Epidermal melanocyte (primary cell): ENCODE measurements around the gene RHOG.
"Not testable (repeated sequence)": the region's sequence is repeated elsewhere in the genome, so short reads cannot be mapped to it uniquely, and the experiment has no call there.

Experiments used
- DNase-seq: peaks from one replicate; pipeline ENCODE4 v3.0.0; 2011; ENCODE audit warnings: low spot score; ENCODE audit not compliant: insufficient read length

RHOG gene

GRCh38 chr11:3810446-3810845 is 30.3 kb downstream of the RHOG start:
- no peak for DNase-seq

DNA sequence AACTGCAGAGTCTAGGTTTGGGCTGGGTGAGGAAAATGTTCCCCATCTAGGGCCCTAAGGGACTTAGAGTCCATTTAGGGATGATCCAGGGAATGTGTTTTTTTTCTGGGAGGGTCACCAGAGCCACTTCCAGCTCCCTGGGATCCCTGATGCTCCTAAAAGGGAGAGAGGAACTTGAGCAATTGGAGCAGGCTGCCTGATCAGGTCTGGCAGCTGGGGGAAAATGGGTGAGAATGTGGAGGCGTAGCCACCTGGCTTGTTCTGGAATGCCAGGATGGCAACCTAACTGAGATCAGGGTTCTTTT is 31.2 kb downstream of the RHOG start:
- DNase-seq: no peak

DNA sequence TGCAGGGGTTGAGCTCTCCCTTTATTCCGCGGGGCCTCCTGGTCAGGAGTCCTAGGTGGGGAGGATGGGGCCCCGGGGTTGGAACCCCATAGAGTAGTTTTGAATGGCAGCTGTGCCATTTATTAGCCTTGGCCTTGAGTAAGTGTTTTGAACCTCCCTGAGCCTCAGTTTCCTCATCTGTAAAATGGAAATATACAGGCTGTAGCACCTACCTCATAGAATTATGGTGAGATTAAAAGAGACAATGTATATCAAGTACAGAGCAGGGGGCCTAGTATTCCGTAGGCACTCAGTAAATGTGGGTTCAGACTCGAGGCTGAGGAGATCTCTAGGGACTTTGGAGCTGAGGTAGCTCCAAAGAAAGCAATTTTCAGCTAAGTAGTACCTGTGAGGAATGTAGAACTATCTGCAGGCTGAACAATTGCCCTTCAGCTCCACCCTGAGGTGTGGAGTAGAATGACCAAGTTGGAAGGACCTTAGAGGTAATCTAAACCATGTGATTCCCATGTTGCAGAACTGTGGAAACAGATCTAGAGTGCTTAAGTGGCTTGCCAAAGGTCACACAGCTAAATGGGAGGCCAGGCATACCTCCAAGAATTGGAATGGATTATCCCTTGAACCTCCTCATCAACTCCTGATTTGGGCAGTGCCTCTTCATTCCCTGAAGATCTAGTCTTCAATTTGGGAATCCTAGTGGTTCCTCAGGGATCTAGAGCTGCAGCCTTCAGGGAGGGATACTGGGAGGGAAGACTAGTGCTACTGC is 31.7 kb downstream of the RHOG start:
- DNase-seq: no peak

GRCh38 chr11:3807909-3808860 is 32.6 kb downstream of the RHOG start, which contains the start of gene PGAP2:
PGAP2 (plus strand) TSS chr11:3808560; CDS start chr11:3811260, 2,700 bp downstream.
- DNase-seq: peak; percentile 75

DNA sequence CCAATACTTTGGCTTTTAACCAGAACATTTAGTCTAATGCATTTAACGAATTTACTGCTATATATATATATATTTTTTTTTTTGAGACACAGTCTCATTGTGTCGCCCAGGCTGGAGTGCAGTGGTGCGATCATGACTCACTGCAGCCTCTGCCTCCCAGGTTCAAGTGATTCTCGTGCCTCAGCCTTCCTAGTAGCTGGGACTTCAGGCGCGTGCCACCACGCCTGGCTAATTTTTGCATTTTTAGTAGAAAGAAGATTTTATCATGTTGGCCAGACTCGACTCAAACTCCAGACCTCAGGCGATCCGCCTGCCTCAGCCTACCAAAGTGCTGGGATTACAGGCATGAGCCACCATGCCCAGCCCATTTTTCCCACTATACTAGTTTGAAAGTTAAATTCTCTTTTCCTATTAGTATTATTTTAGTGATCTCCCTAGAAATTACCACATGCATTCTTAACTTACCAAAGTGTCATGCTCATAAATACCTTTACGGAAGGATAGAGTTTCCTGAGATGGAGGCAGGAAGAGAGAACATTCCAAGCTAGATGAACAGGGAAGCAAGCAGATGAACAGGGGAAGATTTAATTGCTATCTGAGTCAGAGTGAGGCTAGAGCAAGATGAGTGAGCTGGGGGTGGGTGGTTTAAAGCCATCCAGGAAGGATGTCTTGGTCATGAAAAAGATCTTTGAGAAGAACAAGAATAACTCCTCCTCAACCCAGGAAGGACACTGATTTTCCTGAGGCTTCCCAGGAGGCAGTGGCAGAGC is 36.8 kb downstream of the RHOG start:
- no peak for DNase-seq

GRCh38 chr11:3802011-3802790 is 38.6 kb downstream of the RHOG start:
- no peak for DNase-seq

DNA sequence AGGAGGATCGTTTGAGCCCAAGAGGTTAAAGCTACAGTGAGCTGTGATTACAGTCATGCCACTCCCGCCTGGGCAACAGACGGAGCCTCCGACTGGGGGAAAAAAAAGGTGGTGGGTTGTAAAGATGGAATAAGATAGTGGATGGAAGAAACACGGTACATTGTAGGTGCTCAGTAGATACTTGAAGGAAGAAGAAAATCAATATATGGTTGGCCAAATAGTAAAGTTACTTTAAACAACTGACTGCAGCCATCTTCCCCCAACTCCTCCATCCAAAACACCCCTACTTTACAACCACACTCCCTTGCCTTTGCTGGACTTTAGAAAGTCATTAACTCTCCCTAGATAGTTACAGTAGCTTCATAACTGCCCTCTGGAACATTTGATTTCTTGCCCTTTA is 40.9 kb downstream of the RHOG start:
- no peak for DNase-seq

DNA sequence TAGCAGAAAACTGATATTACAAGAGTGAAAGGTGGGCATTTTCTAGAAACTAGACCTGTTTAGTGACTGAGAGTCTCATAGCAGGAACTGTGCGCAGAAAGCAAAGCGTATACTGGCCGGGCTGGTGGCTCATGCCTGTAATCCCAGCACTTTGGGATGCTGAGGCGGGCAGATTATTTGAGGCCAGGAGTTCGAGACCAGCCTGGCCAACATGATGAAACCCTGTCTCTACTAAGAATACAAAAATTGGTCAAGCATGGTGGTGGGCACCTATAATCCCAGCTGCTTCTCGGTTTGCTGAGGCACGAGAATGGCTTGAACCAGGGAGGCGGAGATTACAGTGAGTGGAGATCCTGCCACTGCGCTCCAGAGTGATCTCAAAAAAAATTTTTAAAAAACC is 41.6 kb downstream of the RHOG start:
- DNase-seq: no peak

DNA sequence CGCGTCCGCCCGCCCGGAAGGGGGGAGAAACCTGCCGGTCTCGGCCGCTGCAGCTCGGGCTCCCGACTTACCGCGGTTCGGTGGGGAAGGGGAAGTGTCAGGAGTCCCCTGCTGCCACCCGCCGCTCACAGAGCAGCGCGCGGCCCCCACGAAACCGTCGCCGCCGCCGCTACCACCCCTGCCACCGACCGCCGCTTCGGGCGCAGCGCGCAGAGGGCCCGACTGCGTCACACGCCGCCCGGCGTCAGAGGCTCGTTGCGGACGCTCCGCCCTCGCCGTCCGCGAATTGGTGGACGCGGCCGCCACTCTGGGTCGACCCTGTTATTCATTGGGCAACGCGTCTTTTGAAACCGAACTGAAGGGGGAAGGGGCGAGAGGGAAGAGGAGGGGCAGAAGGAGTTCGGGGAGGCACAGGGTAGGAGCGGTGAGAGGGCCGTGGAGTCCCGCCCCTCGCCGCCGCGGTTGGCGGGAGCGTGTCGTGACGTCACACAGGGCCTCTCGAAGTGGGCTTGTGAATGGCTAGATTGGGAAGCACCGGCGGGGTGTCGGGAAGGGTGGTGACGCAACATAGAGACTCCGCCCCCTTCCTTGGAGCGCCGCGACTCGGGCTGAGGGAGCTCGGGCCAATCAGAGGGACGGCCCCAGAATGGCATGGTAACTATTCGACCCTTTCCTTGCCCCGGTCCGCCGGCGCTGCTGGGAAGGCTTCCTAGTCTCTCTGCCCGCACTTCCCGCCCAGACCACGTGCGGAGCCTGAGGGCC is 43.2 kb downstream of the RHOG start, which contains the start of gene NUP98:
TSS of gene NUP98 (minus strand) at position 226 of the 762 bp plus-strand sequence. CDS start 15,437 bp downstream, outside the sequence.
- peak; percentile 95 for DNase-seq

GRCh38 chr11:3796801-3797328 is 43.9 kb downstream of the RHOG start:
- DNase-seq: no peak

DNA sequence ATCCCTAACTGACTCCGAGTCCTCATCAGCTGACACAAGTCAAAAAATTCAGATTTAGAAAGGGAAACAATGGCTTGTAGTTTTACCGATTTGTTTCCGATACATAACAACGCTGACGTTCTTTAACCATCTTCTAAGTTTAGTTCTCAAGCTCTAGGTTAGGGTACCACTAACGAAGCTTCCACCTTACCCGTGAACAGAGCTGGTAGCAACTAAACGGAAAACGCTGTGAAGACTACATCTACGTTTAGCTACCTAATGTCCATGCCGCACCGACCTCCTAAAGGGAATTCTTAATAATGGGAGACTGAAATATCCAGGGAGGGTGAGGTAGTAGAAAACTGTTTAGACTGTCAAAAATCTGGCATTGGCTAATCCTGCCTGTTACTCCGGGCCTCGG is 44.4 kb downstream of the RHOG start:
- DNase-seq: no peak

DNA sequence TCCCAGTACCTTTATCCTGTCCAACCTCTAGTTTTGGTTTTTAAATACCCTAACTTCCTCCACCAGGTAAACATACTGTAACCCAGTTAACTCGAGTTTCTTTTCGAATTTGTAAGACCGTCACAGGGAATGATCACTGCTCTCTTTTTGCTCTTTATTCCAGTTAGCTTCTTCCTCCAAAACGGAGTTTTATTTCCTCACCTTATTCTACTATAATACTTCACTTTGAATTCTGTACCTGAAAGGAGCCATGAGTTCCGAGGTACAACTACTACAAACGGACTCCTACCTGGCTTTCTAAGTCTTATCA is 44.8 kb downstream of the RHOG start:
- DNase-seq: no peak

- DNase-seq: no peak
Measured at GRCh38 chr11:3795131-3796001, 45.4 kb downstream of the RHOG start.

DNA sequence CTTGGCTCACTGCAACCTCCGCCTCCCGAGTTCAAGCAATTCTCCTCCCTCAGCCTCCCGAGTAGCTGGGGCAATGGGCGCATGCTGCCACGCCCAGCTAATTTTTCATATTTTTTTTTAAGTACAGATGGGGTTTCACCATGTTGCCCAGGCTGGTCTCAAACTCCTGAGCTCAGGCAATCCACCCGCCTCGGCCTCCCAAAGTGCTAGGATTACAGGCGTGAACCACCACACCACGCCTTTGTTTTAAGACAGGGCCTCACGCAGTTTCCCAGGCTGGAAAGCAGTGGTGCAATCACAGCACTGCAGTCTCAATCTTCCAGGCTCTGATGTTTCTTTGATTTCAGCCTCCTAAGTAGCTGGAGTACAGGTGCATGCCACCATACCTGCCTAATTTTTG is 46.4 kb downstream of the RHOG start:
- DNase-seq: not testable (repeated sequence)

DNA sequence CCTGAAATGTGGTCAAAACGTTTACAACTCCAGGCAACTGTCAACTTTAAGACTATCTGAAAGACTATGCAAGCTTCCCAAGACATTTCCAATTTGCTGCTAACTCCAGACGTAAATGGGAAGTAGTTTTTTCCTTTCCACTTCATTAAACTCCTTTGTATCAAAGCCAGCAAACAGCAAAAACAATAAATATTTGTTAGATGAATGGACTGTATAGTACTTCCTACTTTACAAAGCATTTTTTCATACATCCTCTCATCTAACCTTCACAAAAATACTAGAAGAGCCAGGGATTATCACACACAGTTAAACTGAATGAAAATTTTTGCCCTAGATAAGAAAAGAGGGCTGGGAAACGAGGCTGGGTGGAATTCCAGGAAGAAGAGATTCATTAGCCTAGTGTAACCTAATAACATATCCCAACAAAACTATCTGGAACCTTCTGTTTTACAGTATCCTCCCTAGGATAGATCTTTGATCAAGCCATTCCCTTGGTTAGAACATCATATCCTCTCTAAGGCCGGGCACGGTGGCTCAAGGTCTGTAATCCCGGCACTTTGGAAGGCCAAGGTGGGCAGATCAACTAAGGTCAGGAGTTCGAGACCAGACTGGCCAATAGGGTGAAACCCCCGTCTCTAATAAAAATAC is 53.9 kb downstream of the RHOG start:
- DNase-seq: no peak

DNA sequence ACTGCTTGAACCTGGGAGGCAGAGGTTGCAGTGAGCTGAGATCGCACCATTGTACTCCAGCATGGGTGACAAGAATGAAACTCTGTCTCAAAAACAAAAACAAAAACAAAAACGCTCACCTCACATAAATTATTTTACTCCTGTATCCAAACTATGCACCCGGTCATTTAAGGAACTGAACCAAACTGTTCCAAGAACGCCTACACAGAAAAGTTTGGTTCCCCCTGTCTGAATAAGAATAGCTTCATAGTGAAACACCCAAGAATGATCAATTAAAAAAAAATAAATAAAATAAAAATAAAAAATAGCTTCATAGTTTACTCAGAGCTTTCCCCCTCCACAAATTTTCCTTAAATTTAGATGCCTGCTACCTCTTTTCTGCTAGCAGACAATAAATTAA is 57.1 kb downstream of the RHOG start:
- DNase-seq: no peak

- no peak for DNase-seq
Measured at GRCh38 chr11:3782963-3783362, 57.8 kb downstream of the RHOG start.

GRCh38 chr11:3781423-3781822 is 59.3 kb downstream of the RHOG start:
- DNase-seq: no peak
